ENCODE results near the gene PRAMEF1. TPM values are rescaled to one million over a fixed set of nuclear protein-coding genes. Genes with fewer than 3 reads are reported as not detected.
"Not testable (repeated sequence)": the region's sequence is repeated elsewhere in the genome, so short reads cannot be mapped to it uniquely, and the experiment has no call there.

PRAMEF1 gene
- total RNA-seq, 2 donors from 2014 or later, result not detected

DNA sequence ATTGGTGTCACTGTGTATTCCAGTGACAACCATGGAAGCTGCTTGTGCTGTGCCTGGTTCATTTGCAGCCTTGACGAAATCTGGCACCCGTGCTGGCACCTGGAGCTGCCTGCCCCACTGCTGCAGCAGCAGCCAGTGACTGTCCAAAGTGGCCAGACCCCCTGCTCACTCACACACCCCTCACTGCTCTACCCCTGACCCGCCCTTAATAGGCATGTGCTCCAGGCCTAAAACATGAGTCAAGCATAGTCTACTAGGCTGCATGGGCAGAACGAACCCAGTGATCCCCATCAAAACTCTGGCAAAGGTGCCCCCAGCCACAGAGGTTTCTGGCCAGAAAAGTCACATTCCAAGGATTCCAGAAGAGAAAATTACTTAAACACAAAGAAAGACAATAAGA is 7.7 kb downstream of the PRAMEF1 start:
- intact Hi-C loops (cut with DNase I), result no loop called here
- DNase-seq, result no peak
- no peaks in the 10 kb centered on the region for H3K9me3 ChIP-seq
- no peaks in the 10 kb centered on the region for H3K27me3 ChIP-seq
- H3K36me3 ChIP-seq, result no peaks in the 10 kb centered on the region
- TF ChIP-seq, protein P1, sequence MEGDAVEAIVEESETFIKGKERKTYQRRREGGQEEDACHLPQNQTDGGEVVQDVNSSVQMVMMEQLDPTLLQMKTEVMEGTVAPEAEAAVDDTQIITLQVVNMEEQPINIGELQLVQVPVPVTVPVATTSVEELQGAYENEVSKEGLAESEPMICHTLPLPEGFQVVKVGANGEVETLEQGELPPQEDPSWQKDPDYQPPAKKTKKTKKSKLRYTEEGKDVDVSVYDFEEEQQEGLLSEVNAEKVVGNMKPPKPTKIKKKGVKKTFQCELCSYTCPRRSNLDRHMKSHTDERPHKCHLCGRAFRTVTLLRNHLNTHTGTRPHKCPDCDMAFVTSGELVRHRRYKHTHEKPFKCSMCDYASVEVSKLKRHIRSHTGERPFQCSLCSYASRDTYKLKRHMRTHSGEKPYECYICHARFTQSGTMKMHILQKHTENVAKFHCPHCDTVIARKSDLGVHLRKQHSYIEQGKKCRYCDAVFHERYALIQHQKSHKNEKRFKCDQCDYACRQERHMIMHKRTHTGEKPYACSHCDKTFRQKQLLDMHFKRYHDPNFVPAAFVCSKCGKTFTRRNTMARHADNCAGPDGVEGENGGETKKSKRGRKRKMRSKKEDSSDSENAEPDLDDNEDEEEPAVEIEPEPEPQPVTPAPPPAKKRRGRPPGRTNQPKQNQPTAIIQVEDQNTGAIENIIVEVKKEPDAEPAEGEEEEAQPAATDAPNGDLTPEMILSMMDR (IDR thresholded peaks at IDR 0.05), result no peak
- H3K4me3 ChIP-seq, result no peak overlapping the region
- H3K27ac ChIP-seq, result no peak overlapping the region
- no peaks in the 10 kb centered on the region for H3K4me1 ChIP-seq
- H3K9ac ChIP-seq (ENCODE audit: low read depth in 2 of 2, low read length in 2 of 2), result no peak overlapping the region

GRCh38 chr1:12799730-12800129 is 8.5 kb downstream of the PRAMEF1 start:
- Histone ChIP-seq H3K9ac (ENCODE audit: low read depth in 2 of 2, low read length in 2 of 2) (no peak overlapping the region), H3K27me3 (no peaks in the 10 kb centered on the region), H3K36me3 (no peaks in the 10 kb centered on the region), H3K4me3 (no peak overlapping the region), H3K9me3 (no peaks in the 10 kb centered on the region), H3K4me1 (no peaks in the 10 kb centered on the region), H3K27ac (no peak overlapping the region)
- TF ChIP-seq, protein P1 (IDR thresholded peaks at IDR 0.05), result no peak
- intact Hi-C loops (cut with DNase I), result no loop called here
- no peak for DNase-seq

- H3K27me3 ChIP-seq, result no peaks in the 10 kb centered on the region
- H3K4me3 ChIP-seq, result no peak overlapping the region
- DNase-seq, result no peak
- no peak overlapping the region for H3K27ac ChIP-seq
- no peaks in the 10 kb centered on the region for H3K36me3 ChIP-seq
- intact Hi-C loops (cut with DNase I), result no loop called here
- no peaks in the 10 kb centered on the region for H3K4me1 ChIP-seq
- H3K9ac ChIP-seq (ENCODE audit: low read depth in 2 of 2, low read length in 2 of 2), result no peak overlapping the region
- TF ChIP-seq, protein P1 (IDR thresholded peaks at IDR 0.05), result no peak
- H3K9me3 ChIP-seq, result no peaks in the 10 kb centered on the region
These were observed 18.7 kb downstream of the PRAMEF1 start for GRCh38 chr1:12809933-12810332.

DNA sequence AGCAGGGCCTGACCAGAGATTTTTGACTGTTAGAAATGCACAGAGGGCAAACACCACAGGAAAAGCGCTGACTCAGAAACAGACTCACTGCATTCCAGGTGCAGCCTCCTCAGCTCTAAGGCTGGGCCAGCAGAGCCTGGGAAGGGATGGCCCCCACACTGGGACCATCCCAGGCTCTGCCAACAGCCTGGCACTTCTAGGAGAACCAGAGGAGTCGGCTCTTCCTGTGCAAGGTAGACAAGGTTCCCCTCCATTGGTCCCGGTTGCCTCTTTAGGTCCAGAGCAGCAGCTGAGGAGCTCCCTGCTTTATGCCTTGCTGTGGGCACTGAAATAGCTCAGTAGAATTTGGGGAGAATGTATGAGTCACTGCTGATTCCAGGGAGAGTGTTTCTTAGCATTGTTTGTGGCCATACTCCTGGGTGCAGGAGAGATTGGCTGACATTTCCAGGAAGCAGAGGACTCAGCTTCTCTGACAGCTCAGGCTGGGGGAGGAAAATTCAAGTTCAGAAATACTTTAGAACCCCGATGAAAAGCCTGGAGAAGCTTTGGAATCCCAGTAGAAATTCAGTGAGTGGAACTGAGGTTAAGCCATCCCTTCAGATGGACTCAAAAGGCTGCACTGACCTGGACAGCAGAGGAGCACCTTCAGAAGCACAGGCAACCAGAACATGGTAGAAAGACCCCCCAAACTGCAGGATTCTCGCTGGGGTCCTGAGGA is 19.7 kb downstream of the PRAMEF1 start:
- DNase-seq, result no peak
- H3K36me3 ChIP-seq, result no peaks in the 10 kb centered on the region
- no peak overlapping the region for H3K9ac ChIP-seq (ENCODE audit: low read depth in 2 of 2, low read length in 2 of 2)
- no peaks in the 10 kb centered on the region for H3K9me3 ChIP-seq
- H3K27me3 ChIP-seq, result no peaks in the 10 kb centered on the region
- intact Hi-C loops (cut with DNase I), result no loop called here
- H3K4me1 ChIP-seq, result no peaks in the 10 kb centered on the region
- TF ChIP-seq, protein P1 (IDR thresholded peaks at IDR 0.05), result no peak
- no peak overlapping the region for H3K4me3 ChIP-seq
- H3K27ac ChIP-seq, result no peak overlapping the region

DNA sequence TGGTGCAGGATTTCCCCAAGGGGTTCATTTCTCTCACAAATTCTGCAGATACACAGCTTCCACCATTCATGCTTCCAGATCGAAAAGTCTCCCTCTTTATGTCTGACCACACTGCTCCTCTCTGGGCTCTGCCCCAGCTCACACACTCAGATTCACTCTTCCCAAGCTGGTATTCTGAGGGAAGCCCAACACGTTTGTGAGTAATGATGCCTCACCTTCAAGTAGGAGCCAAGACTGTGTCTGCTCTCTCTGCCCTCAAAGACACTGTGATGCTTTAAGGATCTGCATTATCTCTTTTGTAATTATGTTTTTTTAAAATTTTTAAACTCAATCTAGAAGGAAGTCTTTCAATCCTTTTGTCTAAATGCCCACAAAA is 20.2 kb downstream of the PRAMEF1 start:
- no peaks in the 10 kb centered on the region for H3K4me1 ChIP-seq
- H3K27ac ChIP-seq, result no peak overlapping the region
- no peak for DNase-seq
- TF ChIP-seq, protein P1 (IDR thresholded peaks at IDR 0.05), result no peak
- H3K4me3 ChIP-seq, result no peak overlapping the region
- H3K9ac ChIP-seq (ENCODE audit: low read depth in 2 of 2, low read length in 2 of 2), result no peak overlapping the region
- no peaks in the 10 kb centered on the region for H3K36me3 ChIP-seq
- no peaks in the 10 kb centered on the region for H3K9me3 ChIP-seq
- H3K27me3 ChIP-seq, result no peaks in the 10 kb centered on the region
- intact Hi-C loops (cut with DNase I), result no loop called here

GRCh38 chr1:12819061-12819460 is 27.9 kb downstream of the PRAMEF1 start:
- H3K4me1 ChIP-seq; H3K36me3 ChIP-seq; H3K9me3 ChIP-seq; intact Hi-C loops (cut with DNase I); H3K4me3 ChIP-seq; H3K27me3 ChIP-seq; DNase-seq; H3K27ac ChIP-seq; H3K9ac ChIP-seq (ENCODE audit: low read depth in 2 of 2, low read length in 2 of 2): not testable (repeated sequence)

- H3K4me3 ChIP-seq; H3K4me1 ChIP-seq; DNase-seq; H3K27ac ChIP-seq; H3K9me3 ChIP-seq; H3K27me3 ChIP-seq; H3K9ac ChIP-seq (ENCODE audit: low read depth in 2 of 2, low read length in 2 of 2); H3K36me3 ChIP-seq; intact Hi-C loops (cut with DNase I): not testable (repeated sequence)
These were observed 40.1 kb downstream of the PRAMEF1 start, which contains the start of gene PRAMEF11 for GRCh38 chr1:12831310-12831709. Gene PRAMEF11 (minus strand): TSS chr1:12831410. CDS start chr1:12828789, 2,621 bp downstream.

DNA sequence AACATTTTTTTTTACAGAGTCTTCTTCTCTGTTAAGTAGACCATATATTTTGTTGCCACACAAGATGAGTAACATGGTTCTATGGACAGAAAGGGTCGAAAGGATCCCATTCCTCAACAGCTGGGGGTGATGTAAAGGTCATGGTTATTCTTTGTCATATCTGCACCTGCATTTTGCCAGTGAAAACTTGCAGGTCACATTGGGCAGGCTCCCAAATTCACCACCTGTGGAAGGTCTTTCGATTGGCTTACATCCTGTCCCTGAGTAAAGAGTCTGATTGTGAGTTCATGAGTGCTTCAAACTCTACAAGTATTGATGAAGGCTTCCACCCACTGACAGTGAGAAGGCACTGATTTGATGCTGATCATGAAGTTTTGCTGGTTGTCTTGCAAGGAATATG is 42.1 kb downstream of the PRAMEF1 start:
- H3K27me3 ChIP-seq; DNase-seq; H3K9me3 ChIP-seq; H3K4me1 ChIP-seq; H3K36me3 ChIP-seq; H3K27ac ChIP-seq; H3K4me3 ChIP-seq; H3K9ac ChIP-seq (ENCODE audit: low read depth in 2 of 2, low read length in 2 of 2); intact Hi-C loops (cut with DNase I): not testable (repeated sequence)
